CD4-positive, CD25-positive, alpha-beta regulatory T cell (primary cell): ENCODE data around the gene WDFY4. TPM values are rescaled to one million over a fixed set of nuclear protein-coding genes. Genes with fewer than 3 reads are reported as not detected.

ENCODE experiments used
- ATAC-seq, 2 donors: fragments of 150-1000 bp; cut with Tn5 transposase; one replicate each; pipeline ENCODE4 v1.10.0; 2021; ENCODE audit warnings: low read depth in 2 of 2, moderate number of reproducible peaks in 2 of 2, moderate library complexity in 1 of 2
- DNase-seq, 3 donors: peaks; one replicate each; pipeline versions ENCODE4 v3.0.0 to v3.0.0-alpha.2; 2012 to 2022; ENCODE audit warnings: mixed read lengths in 1 of 3
- H3K27ac ChIP-seq: one replicate; pipeline ENCODE4 v1.7.0; 2013; ENCODE audit warnings: mild to moderate bottlenecking, low read length; ENCODE audit not compliant: insufficient read depth, poor library complexity, severe bottlenecking
- H3K27me3 ChIP-seq: one replicate; pipeline ENCODE4 v1.7.0; 2013; ENCODE audit warnings: low read length; ENCODE audit not compliant: control insufficient read depth, insufficient read depth
- H3K36me3 ChIP-seq: one replicate; pipeline ENCODE4 v1.7.0; 2013; ENCODE audit warnings: mild to moderate bottlenecking, low read length, moderate library complexity; ENCODE audit not compliant: control insufficient read depth, insufficient read depth
- H3K4me1 ChIP-seq: 2 replicates; pipeline ENCODE4 v1.7.0; 2013; ENCODE audit warnings: mild to moderate bottlenecking, low read length; ENCODE audit not compliant: insufficient read depth, control insufficient read depth, poor library complexity, severe bottlenecking
- H3K4me3 ChIP-seq: one replicate; pipeline ENCODE4 v1.7.0; 2013; ENCODE audit warnings: low read depth, mild to moderate bottlenecking, low read length, moderate library complexity
- H3K9me3 ChIP-seq, 2 experiments: 1 replicate in 1 of 2; 2 replicates in 1 of 2; pipeline ENCODE4 v1.7.0; 2013; ENCODE audit warnings: low read length in 2 of 2, mild to moderate bottlenecking in 1 of 2, moderate library complexity in 1 of 2; ENCODE audit not compliant: control insufficient read depth in 2 of 2
- H3K27ac Mint-ChIP-seq, 3 donors: one replicate each; pipeline ENCODE4 v1.8.0; 2020 to 2022; ENCODE audit warnings: mild to moderate bottlenecking in 3 of 3, mixed read lengths in 3 of 3, moderate library complexity in 2 of 3
- H3K27me3 Mint-ChIP-seq: one replicate; pipeline ENCODE4 v1.8.0; 2022; ENCODE audit warnings: mild to moderate bottlenecking, mixed read lengths
- H3K36me3 Mint-ChIP-seq: one replicate; pipeline ENCODE4 v1.8.0; 2020; ENCODE audit warnings: mixed read lengths
- H3K4me1 Mint-ChIP-seq, 4 donors: one replicate each; pipeline ENCODE4 v1.8.0; 2020 to 2022; ENCODE audit warnings: mixed read lengths in 4 of 4, mild to moderate bottlenecking in 1 of 4
- H3K4me3 Mint-ChIP-seq, 4 donors: one replicate each; pipeline ENCODE4 v1.8.0; 2020 to 2022; ENCODE audit warnings: mild to moderate bottlenecking in 4 of 4, mixed read lengths in 4 of 4, moderate library complexity in 3 of 4
- H3K9me3 Mint-ChIP-seq, 7 donors: one replicate each; pipeline ENCODE4 v1.8.0; 2020 to 2022; ENCODE audit warnings: mixed read lengths in 7 of 7, mild to moderate bottlenecking in 3 of 7, moderate library complexity in 2 of 7
- polyA plus RNA-seq, 4 donors: library from polyadenylated mRNA; unstranded; fragments of 300-500 nt; fragmentation: Illumina TruSeq; gene quantifications; one replicate each; pipeline ENCODE4 v1.2.3, GENCODE V29; 2021
- total RNA-seq: library from RNA; stranded (reverse); gene quantifications from one replicate; pipeline ENCODE4 v1.2.3, GENCODE V29; 2022

Gene WDFY4
- total and polyA plus RNA-seq, 5 donors from 2014 or later = 0.15 to 0.57 (median 0.34) TPM

GRCh38 chr10:48897441-48897790, 212.7 kb downstream of the WDFY4 start:
- DNase-seq (no peak), ATAC-seq (no peak)
- no peaks in the 10 kb centered on the region for H3K36me3 Mint-ChIP-seq
- peaks cover 4% of the 10 kb centered on the region for H3K27me3 Mint-ChIP-seq
- Histone ChIP-seq H3K4me1 (no peaks in the 10 kb centered on the region), H3K9me3 (no peaks in the 10 kb centered on the region), H3K27ac (no peak overlapping the region), H3K4me3 (no peak overlapping the region), H3K36me3 (no peaks in the 10 kb centered on the region), H3K27me3 (no peaks in the 10 kb centered on the region)
- no peaks in the 10 kb centered on the region for H3K4me1 Mint-ChIP-seq
- H3K27ac Mint-ChIP-seq = no peak overlapping the region
- H3K4me3 Mint-ChIP-seq = no peak overlapping the region
- no peaks in the 10 kb centered on the region for H3K9me3 Mint-ChIP-seq

DNA sequence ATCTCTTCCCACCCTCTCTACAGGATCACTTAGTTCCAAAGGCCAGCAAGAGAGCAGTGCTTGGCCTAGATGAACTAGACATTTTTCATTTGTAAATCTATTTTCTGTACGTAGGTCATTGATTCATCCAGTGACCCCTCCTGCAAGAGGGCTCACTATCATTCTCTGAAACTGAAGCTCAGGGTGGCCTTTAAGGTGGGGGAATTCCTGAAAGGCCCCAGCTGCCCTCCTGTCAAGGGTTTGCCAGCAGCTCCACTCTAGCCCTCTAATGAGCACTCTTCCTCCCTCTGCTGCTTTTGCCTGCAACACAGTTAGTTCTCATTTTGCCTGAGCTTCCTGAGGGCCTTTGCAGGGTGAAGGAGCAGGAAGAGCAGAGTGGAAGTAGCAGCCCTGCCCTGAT, 213.8 kb downstream of the WDFY4 start:
- H3K27me3 Mint-ChIP-seq = peaks cover 4% of the 10 kb centered on the region
- no peak overlapping the region for H3K27ac ChIP-seq
- H3K9me3 Mint-ChIP-seq = no peaks in the 10 kb centered on the region
- no peaks in the 10 kb centered on the region for H3K9me3 ChIP-seq
- ATAC-seq = no peak
- H3K27me3 ChIP-seq = no peaks in the 10 kb centered on the region
- H3K36me3 Mint-ChIP-seq = no peaks in the 10 kb centered on the region
- H3K4me1 Mint-ChIP-seq = no peaks in the 10 kb centered on the region
- H3K4me3 Mint-ChIP-seq = no peak overlapping the region
- H3K27ac Mint-ChIP-seq = no peak overlapping the region
- H3K4me1 ChIP-seq = no peaks in the 10 kb centered on the region
- H3K36me3 ChIP-seq = no peaks in the 10 kb centered on the region
- no peak for DNase-seq
- no peak overlapping the region for H3K4me3 ChIP-seq

DNA sequence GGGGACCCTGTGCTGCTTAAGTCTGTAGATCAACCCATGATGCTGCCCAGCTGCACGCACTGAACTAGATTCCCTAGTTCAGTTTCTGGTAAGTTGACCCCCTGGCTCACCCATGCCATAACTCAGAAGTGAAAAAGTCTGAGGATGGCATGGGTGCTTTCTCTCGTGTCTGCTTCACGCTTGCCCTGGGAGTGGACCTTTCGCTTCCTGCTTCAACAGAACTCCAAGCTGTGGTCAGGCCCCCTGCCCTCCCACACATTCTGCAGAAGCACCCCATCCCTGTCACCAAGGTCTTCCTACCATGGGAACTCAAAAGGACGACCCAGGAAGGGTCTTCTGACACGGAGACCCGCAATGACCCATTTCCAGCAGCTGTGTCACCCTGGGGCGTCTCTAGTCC, 215.1 kb downstream of the WDFY4 start:
- H3K27ac ChIP-seq = no peak overlapping the region
- H3K36me3 ChIP-seq = no peaks in the 10 kb centered on the region
- Mint-ChIP-seq H3K36me3 (no peaks in the 10 kb centered on the region), H3K27me3 (peaks cover 4% of the 10 kb centered on the region), H3K9me3 (no peaks in the 10 kb centered on the region), H3K4me3 (no peak overlapping the region), H3K27ac (no peak overlapping the region), H3K4me1 (no peaks in the 10 kb centered on the region)
- DNase-seq (no peak), ATAC-seq (no peak)
- no peaks in the 10 kb centered on the region for H3K4me1 ChIP-seq
- no peaks in the 10 kb centered on the region for H3K9me3 ChIP-seq
- H3K27me3 ChIP-seq = no peaks in the 10 kb centered on the region
- H3K4me3 ChIP-seq = no peak overlapping the region

DNA sequence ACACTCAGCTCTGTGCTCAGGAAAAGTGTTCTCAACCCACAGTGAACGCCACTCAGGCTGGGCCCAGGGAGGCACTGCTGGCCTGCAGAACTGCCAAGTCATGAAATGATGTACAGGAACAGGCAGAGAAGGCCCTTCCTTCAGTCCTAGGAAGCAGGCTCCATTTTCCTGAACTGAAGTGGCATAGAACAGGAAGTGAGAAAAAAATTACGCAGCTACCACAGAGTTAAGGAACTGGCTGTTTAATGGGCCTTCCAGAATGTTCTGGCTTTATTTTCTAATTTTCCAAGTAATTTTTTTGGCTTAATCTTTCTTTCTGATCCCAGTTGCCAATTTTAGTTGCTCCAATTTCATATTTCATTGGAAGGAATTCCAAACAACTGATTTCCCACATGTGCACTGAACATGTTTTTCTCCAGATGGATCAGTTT, 215.7 kb downstream of the WDFY4 start:
- Mint-ChIP-seq H3K27me3 (peaks cover 4% of the 10 kb centered on the region), H3K36me3 (no peaks in the 10 kb centered on the region), H3K4me3 (no peak overlapping the region), H3K4me1 (no peaks in the 10 kb centered on the region), H3K27ac (no peak overlapping the region), H3K9me3 (no peaks in the 10 kb centered on the region)
- Histone ChIP-seq H3K4me1 (no peaks in the 10 kb centered on the region), H3K27me3 (no peaks in the 10 kb centered on the region), H3K36me3 (no peaks in the 10 kb centered on the region), H3K9me3 (no peaks in the 10 kb centered on the region), H3K4me3 (no peak overlapping the region), H3K27ac (no peak overlapping the region)
- no peak for DNase-seq
- no peak for ATAC-seq

DNA sequence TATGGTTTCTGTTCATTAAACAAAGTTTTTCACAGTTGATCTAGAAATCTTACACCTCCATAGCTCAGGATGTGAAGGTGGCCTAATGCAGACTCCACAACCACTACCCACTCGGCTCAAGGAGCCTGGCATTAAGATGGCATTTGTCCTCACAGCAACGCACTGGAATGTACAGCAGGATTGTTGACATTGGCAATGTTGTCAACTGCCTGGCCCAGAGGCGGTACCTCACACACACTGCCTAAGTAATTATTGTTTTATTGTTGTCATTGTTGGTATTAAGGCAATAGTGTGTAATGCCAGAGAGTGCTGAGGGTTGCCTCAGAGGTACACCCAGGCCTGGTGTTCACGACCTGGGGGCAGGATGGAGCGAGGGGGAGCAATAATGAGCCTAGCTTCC, 216.6 kb downstream of the WDFY4 start:
- no peaks in the 10 kb centered on the region for H3K36me3 Mint-ChIP-seq
- DNase-seq (no peak), ATAC-seq (no peak)
- peaks cover 4% of the 10 kb centered on the region for H3K27me3 Mint-ChIP-seq
- no peak overlapping the region for H3K27ac Mint-ChIP-seq
- no peaks in the 10 kb centered on the region for H3K36me3 ChIP-seq
- H3K4me3 Mint-ChIP-seq = no peak overlapping the region
- H3K9me3 Mint-ChIP-seq = no peaks in the 10 kb centered on the region
- no peaks in the 10 kb centered on the region for H3K4me1 Mint-ChIP-seq
- H3K27me3 ChIP-seq = no peaks in the 10 kb centered on the region
- H3K4me1 ChIP-seq = no peaks in the 10 kb centered on the region
- H3K4me3 ChIP-seq = no peak overlapping the region
- H3K27ac ChIP-seq = no peak overlapping the region
- H3K9me3 ChIP-seq = no peaks in the 10 kb centered on the region

DNA sequence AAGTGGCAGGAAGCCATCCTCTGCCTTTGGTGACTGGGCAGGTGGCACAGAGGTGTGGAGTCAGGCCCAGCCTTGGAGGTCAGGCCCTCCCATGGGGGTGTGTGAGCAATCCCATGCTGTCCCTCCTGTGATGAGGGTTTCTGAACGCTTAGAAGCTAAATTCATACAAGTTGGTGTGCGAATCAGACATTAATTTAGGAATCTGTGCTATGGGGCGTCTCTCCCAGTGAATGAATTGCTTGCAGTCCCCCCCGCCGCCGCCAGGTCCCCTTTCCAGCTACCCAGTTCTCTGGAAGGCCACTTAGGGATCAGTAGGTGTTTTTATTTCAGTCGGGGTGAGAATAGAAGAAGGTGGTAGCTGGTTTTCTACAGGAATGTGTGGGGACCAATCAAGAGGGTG, 217.4 kb downstream of the WDFY4 start:
- H3K36me3 Mint-ChIP-seq = no peaks in the 10 kb centered on the region

GRCh38 chr10:48903151-48903550, 218.5 kb downstream of the WDFY4 start:
- H3K36me3 Mint-ChIP-seq = no peaks in the 10 kb centered on the region

More for the DNA sequence above, 217.4 kb downstream of the WDFY4 start:
- DNase-seq (no peak), ATAC-seq (no peak)
- H3K4me3 ChIP-seq = no peak overlapping the region
- H3K27ac ChIP-seq = no peak overlapping the region
- Mint-ChIP-seq H3K4me1 (no peaks in the 10 kb centered on the region), H3K9me3 (no peaks in the 10 kb centered on the region), H3K27me3 (no peaks in the 10 kb centered on the region), H3K27ac (no peak overlapping the region), H3K4me3 (no peak overlapping the region)
- H3K4me1 ChIP-seq = no peaks in the 10 kb centered on the region
- no peaks in the 10 kb centered on the region for H3K9me3 ChIP-seq
- H3K27me3 ChIP-seq = no peaks in the 10 kb centered on the region
- H3K36me3 ChIP-seq = no peaks in the 10 kb centered on the region

DNA sequence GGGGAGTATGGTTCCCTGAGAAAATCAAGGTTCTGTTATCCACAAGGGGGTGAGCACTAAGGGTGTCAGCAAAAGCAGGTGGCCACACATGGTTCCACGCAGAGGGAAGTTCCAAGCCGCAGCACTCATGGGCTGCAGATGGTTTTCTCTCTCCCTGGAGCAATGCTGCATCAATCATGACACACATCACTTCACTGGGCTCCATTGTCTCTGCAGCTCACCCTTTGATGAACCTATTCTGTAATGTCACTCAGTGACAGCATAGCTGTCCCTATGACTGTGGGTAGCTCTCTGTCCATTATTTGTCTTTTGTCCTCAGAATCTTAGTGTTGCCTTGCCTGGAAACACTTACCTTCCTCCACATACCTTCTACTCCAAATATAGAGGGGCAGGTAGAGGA, 220.2 kb downstream of the WDFY4 start:
- H3K4me1 Mint-ChIP-seq = no peaks in the 10 kb centered on the region
- no peaks in the 10 kb centered on the region for H3K36me3 ChIP-seq

More at GRCh38 chr10:48903151-48903550, 218.5 kb downstream of the WDFY4 start:
- ATAC-seq (no peak), DNase-seq (no peak)
- Histone ChIP-seq H3K4me3 (no peak overlapping the region), H3K27me3 (no peaks in the 10 kb centered on the region), H3K27ac (no peak overlapping the region), H3K4me1 (no peaks in the 10 kb centered on the region), H3K36me3 (no peaks in the 10 kb centered on the region), H3K9me3 (no peaks in the 10 kb centered on the region)
- H3K27ac Mint-ChIP-seq = no peak overlapping the region
- H3K9me3 Mint-ChIP-seq = no peaks in the 10 kb centered on the region
- H3K27me3 Mint-ChIP-seq = no peaks in the 10 kb centered on the region
- no peak overlapping the region for H3K4me3 Mint-ChIP-seq
- no peaks in the 10 kb centered on the region for H3K4me1 Mint-ChIP-seq

More for the DNA sequence above, 220.2 kb downstream of the WDFY4 start:
- Histone ChIP-seq H3K27me3 (no peaks in the 10 kb centered on the region), H3K9me3 (no peaks in the 10 kb centered on the region), H3K27ac (no peak overlapping the region), H3K4me1 (no peaks in the 10 kb centered on the region), H3K4me3 (no peak overlapping the region)
- Mint-ChIP-seq H3K27me3 (no peaks in the 10 kb centered on the region), H3K27ac (peak overlapping the region in 1 of 3 donors; percentile 43), H3K4me3 (no peak overlapping the region), H3K36me3 (no peaks in the 10 kb centered on the region), H3K9me3 (no peaks in the 10 kb centered on the region)
- ATAC-seq (no peak), DNase-seq (no peak)
